H9 (cell line): ENCODE measurements around the gene FAM83F. TPM values are rescaled to one million over a fixed set of nuclear protein-coding genes. Genes with fewer than 3 reads are reported as not detected.

ENCODE experiments used
- DNase-seq: peaks from one replicate; pipeline ENCODE4 v3.0.0-alpha.2; 2017
- H2AFZ ChIP-seq: one replicate; pipeline ENCODE4 v1.6.1; 2013; ENCODE audit warnings: mild to moderate bottlenecking, low read length, control low read depth, moderate library complexity
- H2AK5ac ChIP-seq: 2 replicates; pipeline ENCODE4 v1.6.1; 2013; ENCODE audit warnings: low read length, control low read depth, mixed read lengths; ENCODE audit not compliant: insufficient read length
- H2BK120ac ChIP-seq: one replicate; pipeline ENCODE4 v1.6.1; 2013; ENCODE audit warnings: low read depth, mild to moderate bottlenecking, low read length, control low read depth, inconsistent platforms; ENCODE audit not compliant: poor library complexity, severe bottlenecking
- H2BK12ac ChIP-seq: 2 replicates; pipeline ENCODE4 v1.6.1; 2013; ENCODE audit warnings: low read length, control low read depth, mixed read lengths, low read depth; ENCODE audit not compliant: insufficient read length
- H2BK15ac ChIP-seq: 2 replicates; pipeline ENCODE4 v1.6.1; 2013; ENCODE audit warnings: low read depth, low read length, control low read depth
- H2BK20ac ChIP-seq: one replicate; pipeline ENCODE4 v1.6.1; 2013; ENCODE audit warnings: low read depth, mild to moderate bottlenecking, low read length, control low read depth, inconsistent platforms; ENCODE audit not compliant: poor library complexity, severe bottlenecking
- H2BK5ac ChIP-seq: 2 replicates; pipeline ENCODE4 v1.6.1; 2013; ENCODE audit warnings: low read length, control low read depth, mixed read lengths; ENCODE audit not compliant: insufficient read length
- H3K14ac ChIP-seq: 2 replicates; pipeline ENCODE4 v1.6.1; 2013; ENCODE audit warnings: low read length, control low read depth; ENCODE audit not compliant: insufficient read depth
- H3K18ac ChIP-seq: 2 replicates; pipeline ENCODE4 v1.6.1; 2013; ENCODE audit warnings: low read depth, mild to moderate bottlenecking, mixed read lengths, low read length, control low read depth; ENCODE audit not compliant: insufficient read length
- H3K23ac ChIP-seq: 2 replicates; pipeline ENCODE4 v1.6.1; 2013; ENCODE audit warnings: low read length, control low read depth, mixed read lengths, low read depth; ENCODE audit not compliant: insufficient read length
- H3K23me2 ChIP-seq: 2 replicates; pipeline ENCODE4 v1.6.1; 2013; ENCODE audit warnings: low read depth, mild to moderate bottlenecking, mixed read lengths, low read length, control low read depth; ENCODE audit not compliant: insufficient read length, poor library complexity, severe bottlenecking
- H3K27ac ChIP-seq: 2 replicates; pipeline ENCODE4 v1.5.1; 2013; ENCODE audit warnings: low read length, control low read depth, mixed read lengths, low read depth; ENCODE audit not compliant: insufficient read length
- H3K27me3 ChIP-seq: 2 replicates; pipeline ENCODE4 v1.6.1; 2013; ENCODE audit warnings: low read length, control low read depth, inconsistent platforms; ENCODE audit not compliant: insufficient read depth
- H3K4ac ChIP-seq: 2 replicates; pipeline ENCODE4 v1.6.1; 2013; ENCODE audit warnings: low read depth, mild to moderate bottlenecking, control low read depth, inconsistent platforms, low read length, moderate library complexity
- H3K4me1 ChIP-seq: 2 replicates; pipeline ENCODE4 v1.6.1; 2013; ENCODE audit warnings: low read length, control low read depth, inconsistent platforms; ENCODE audit not compliant: insufficient read depth
- H3K4me2 ChIP-seq: 2 replicates; pipeline ENCODE4 v1.6.1; 2013; ENCODE audit warnings: low read length, control low read depth, mixed read lengths; ENCODE audit not compliant: insufficient read length, insufficient read depth
- H3K56ac ChIP-seq: 2 replicates; pipeline ENCODE4 v1.6.1; 2013; ENCODE audit warnings: low read depth, mild to moderate bottlenecking, mixed read lengths, low read length, control low read depth; ENCODE audit not compliant: insufficient read length
- H3K79me1 ChIP-seq: 2 replicates; pipeline ENCODE4 v1.6.1; 2013; ENCODE audit warnings: low read depth, mild to moderate bottlenecking, moderate library complexity, low read length, control low read depth, inconsistent platforms; ENCODE audit not compliant: insufficient read depth, poor library complexity, severe bottlenecking
- H3K79me2 ChIP-seq: 2 replicates; pipeline ENCODE4 v1.6.1; 2013; ENCODE audit warnings: low read length, control low read depth, inconsistent platforms; ENCODE audit not compliant: insufficient read depth
- H3K9ac ChIP-seq: 2 replicates; pipeline ENCODE4 v1.6.1; 2013; ENCODE audit warnings: low read length, control low read depth, mixed read lengths; ENCODE audit not compliant: insufficient read length; ENCODE audit errors: extremely low read depth
- H3K9me3 ChIP-seq: one replicate; pipeline ENCODE4 v1.6.1; 2013; ENCODE audit warnings: low read depth, low read length, inconsistent platforms; ENCODE audit not compliant: control insufficient read depth
- H3T11ph ChIP-seq: one replicate; pipeline ENCODE4 v1.6.1; 2013; ENCODE audit warnings: mild to moderate bottlenecking, low read length, control low read depth, inconsistent platforms
- H4K20me1 ChIP-seq: one replicate; pipeline ENCODE4 v1.6.1; 2013; ENCODE audit not compliant: control insufficient read depth, insufficient read length, insufficient read depth
- H4K5ac ChIP-seq: 2 replicates; pipeline ENCODE4 v1.6.1; 2013; ENCODE audit warnings: low read depth, mild to moderate bottlenecking, mixed read lengths, low read length, control low read depth; ENCODE audit not compliant: insufficient read length
- H4K8ac ChIP-seq: replicated peaks from 2 replicates; pipeline ENCODE4 v1.6.1; 2013; ENCODE audit warnings: low read length, control low read depth, mixed read lengths, low read depth; ENCODE audit not compliant: insufficient read length
- H4K91ac ChIP-seq: 2 replicates; pipeline ENCODE4 v1.6.1; 2013; ENCODE audit warnings: low read depth, mild to moderate bottlenecking, moderate library complexity, mixed read lengths, low read length, control low read depth; ENCODE audit not compliant: insufficient read length
- H3K27ac Mint-ChIP-seq, 3 experiments: 2 replicates in 2 of 3; 3 replicates in 1 of 3; pipeline ENCODE4 v1.8.0; 2020 to 2021; ENCODE audit warnings: mixed read lengths in 3 of 3, mild to moderate bottlenecking in 1 of 3, moderate library complexity in 1 of 3
- H3K27me3 Mint-ChIP-seq: 2 replicates; pipeline ENCODE4 v1.8.0; 2021; ENCODE audit warnings: low read depth, mild to moderate bottlenecking, moderate library complexity, mixed read lengths
- H3K36me3 Mint-ChIP-seq, 3 experiments: 2 replicates in 2 of 3; 3 replicates in 1 of 3; pipeline ENCODE4 v1.8.0; 2020 to 2021; ENCODE audit warnings: low read depth in 3 of 3, mixed read lengths in 3 of 3; ENCODE audit not compliant: insufficient read depth in 1 of 3
- H3K4me1 Mint-ChIP-seq, 2 experiments: 2 replicates each; pipeline ENCODE4 v1.8.0; 2020; ENCODE audit warnings: mixed read lengths in 2 of 2
- H3K4me3 Mint-ChIP-seq, 2 experiments: 2 replicates in 1 of 2; 3 replicates in 1 of 2; pipeline ENCODE4 v1.8.0; 2020 to 2021; ENCODE audit warnings: mild to moderate bottlenecking in 2 of 2, mixed read lengths in 2 of 2, moderate library complexity in 1 of 2
- H3K9me3 Mint-ChIP-seq, 2 experiments: 2 replicates in 1 of 2; 3 replicates in 1 of 2; pipeline ENCODE4 v1.8.0; 2020; ENCODE audit warnings: mild to moderate bottlenecking in 2 of 2, mixed read lengths in 2 of 2, moderate library complexity in 1 of 2
- WGBS: extraction: QIAGEN DNeasy Blood & Tissue Kit; methylation state at CpG from one replicate; pipeline ENCODE4 v1.1.7; 2013; ENCODE audit warnings: missing lambda C conversion rate, low lambda C conversion rate, mixed read lengths; ENCODE audit not compliant: insufficient read length; ENCODE audit errors: extremely low coverage; 5-methylcytosine and 5-hydroxymethylcytosine counted together
- total RNA-seq: library from RNA; stranded (reverse); gene quantifications from 2 replicates; pipeline ENCODE4 v1.2.1, GENCODE V29; 2021
- TF ChIP-seq, protein P1 (sequence below): fragments of 200-600 bp; sonication (generic); conservative IDR thresholded peaks from 3 replicates; pipeline ENCODE4 v1.8.0; 2021; ENCODE audit warnings: antibody characterized with exemption, mild to moderate bottlenecking

The FAM83F gene
- total RNA-seq, 1 experiment from 2014 or later = 17.4 TPM

DNA sequence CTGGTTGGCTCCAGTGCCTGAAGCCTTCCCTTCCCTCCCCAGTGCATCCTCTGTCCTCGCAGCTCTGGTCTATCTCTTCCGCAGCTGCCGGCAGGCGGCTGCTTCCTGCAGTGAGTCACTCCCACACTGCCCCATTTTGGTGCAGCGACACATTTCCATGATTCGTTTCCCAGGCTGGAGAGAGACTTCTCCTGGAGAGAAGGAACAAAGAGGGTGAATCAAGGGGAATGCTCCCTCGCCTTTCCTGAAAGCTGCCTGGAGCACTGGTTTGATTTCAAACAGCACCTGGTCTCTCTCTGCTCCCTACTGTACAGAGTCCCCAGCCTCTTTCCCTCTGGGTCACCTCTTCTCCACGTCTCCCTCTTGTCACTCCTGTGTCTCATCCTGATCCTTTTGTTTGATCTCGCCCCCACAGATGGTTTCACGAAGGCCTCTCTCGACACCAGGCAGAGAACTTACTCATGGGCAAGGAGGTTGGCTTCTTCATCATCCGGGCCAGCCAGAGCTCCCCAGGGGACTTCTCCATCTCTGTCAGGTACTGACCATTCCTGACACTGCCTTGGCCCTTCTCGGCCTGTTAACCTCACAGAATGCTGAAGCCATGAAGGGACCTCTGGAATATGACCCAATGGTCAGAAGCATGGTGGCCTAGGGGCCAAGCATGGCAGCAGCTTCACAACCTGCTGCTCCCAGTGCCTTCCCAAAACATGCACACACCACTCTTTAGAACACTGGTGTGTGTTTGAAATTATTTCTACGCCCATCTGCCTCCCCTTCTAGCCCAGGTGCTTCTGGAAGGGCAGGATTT, 34.9 kb upstream of the FAM83F start, which contains the start of gene TMA7B:
TSS of gene TMA7B (plus strand) at position 758 of the 808 bp plus-strand sequence. CDS start 3,978 bp downstream, outside the sequence.
- H2AK5ac ChIP-seq = no peak within 1 kb of the TSS
- no peak within 1 kb of the TSS for H2AFZ ChIP-seq
- H4K5ac ChIP-seq = no peak within 1 kb of the TSS
- no peaks in the 10 kb centered on the region for H3K79me1 ChIP-seq
- H3K27ac Mint-ChIP-seq = peak within 1 kb of the TSS in 1 of 3 experiments; percentile 41; a peak in 2 of 7 replicates
- no peak within 1 kb of the TSS for H2BK20ac ChIP-seq
- 0 out of 2 replicates have a peak, but pooled peaks cover 3% of the 10 kb centered on the region for H3K4me1 ChIP-seq
- H3K27me3 ChIP-seq = no peaks in the 10 kb centered on the region
- H2BK5ac ChIP-seq = no peak within 1 kb of the TSS
- DNase-seq = peak; percentile 74
- H3K4me1 Mint-ChIP-seq = peaks cover 22 to 27% of the 10 kb centered on the region in 2 experiments
- no peak within 1 kb of the TSS for H4K91ac ChIP-seq
- H3K18ac ChIP-seq = no peak within 1 kb of the TSS
- no peak within 1 kb of the TSS for H3K14ac ChIP-seq
- no peak within 1 kb of the TSS for H3K23ac ChIP-seq
- H3K27me3 Mint-ChIP-seq = peaks cover 22% of the 10 kb centered on the region
- no peak within 1 kb of the TSS for H2BK120ac ChIP-seq
- H3K4me3 Mint-ChIP-seq = peak within 1 kb of the TSS in 1 of 2 experiments; percentile 2; a peak in 1 of 5 replicates
- H3K4ac ChIP-seq = no peak within 1 kb of the TSS
- H3K9ac ChIP-seq = no peak within 1 kb of the TSS
- no peaks in the 10 kb centered on the region for H4K20me1 ChIP-seq
- H2BK15ac ChIP-seq = no peak within 1 kb of the TSS
- no peaks in the 10 kb centered on the region for H3K9me3 ChIP-seq
- no peak within 1 kb of the TSS for H4K8ac ChIP-seq
- WGBS = no CpG with 5 or more reads among the region's 14 CpGs
- no peak within 1 kb of the TSS for H3K56ac ChIP-seq
- H3T11ph ChIP-seq = no peak within 1 kb of the TSS
- H3K9me3 Mint-ChIP-seq = no peaks in the 10 kb centered on the region
- H3K79me2 ChIP-seq = no peaks in the 10 kb centered on the region
- H3K4me2 ChIP-seq = no peak within 1 kb of the TSS
- TF ChIP-seq, protein P1, sequence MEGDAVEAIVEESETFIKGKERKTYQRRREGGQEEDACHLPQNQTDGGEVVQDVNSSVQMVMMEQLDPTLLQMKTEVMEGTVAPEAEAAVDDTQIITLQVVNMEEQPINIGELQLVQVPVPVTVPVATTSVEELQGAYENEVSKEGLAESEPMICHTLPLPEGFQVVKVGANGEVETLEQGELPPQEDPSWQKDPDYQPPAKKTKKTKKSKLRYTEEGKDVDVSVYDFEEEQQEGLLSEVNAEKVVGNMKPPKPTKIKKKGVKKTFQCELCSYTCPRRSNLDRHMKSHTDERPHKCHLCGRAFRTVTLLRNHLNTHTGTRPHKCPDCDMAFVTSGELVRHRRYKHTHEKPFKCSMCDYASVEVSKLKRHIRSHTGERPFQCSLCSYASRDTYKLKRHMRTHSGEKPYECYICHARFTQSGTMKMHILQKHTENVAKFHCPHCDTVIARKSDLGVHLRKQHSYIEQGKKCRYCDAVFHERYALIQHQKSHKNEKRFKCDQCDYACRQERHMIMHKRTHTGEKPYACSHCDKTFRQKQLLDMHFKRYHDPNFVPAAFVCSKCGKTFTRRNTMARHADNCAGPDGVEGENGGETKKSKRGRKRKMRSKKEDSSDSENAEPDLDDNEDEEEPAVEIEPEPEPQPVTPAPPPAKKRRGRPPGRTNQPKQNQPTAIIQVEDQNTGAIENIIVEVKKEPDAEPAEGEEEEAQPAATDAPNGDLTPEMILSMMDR = peak; percentile 40; the same call in 1 of the 3 replicates
- no peak within 1 kb of the TSS for H2BK12ac ChIP-seq
- H3K36me3 Mint-ChIP-seq = no peaks in the 10 kb centered on the region; a peak in 1 of 7 replicates
- H3K23me2 ChIP-seq = no peaks in the 10 kb centered on the region
- H3K27ac ChIP-seq = no peak within 1 kb of the TSS
